ENCODE measurements around the gene NFX1. TPM values are rescaled to one million over a fixed set of nuclear protein-coding genes. Genes with fewer than 3 reads are reported as not detected.
"Not testable (repeated sequence)": the region's sequence is repeated elsewhere in the genome, so short reads cannot be mapped to it uniquely, and the experiment has no call there.

NFX1 gene
- total RNA-seq, 1 donor from 2014 or later, result 15.1 TPM

GRCh38 chr9:33401809-33402208 is 111.5 kb downstream of the NFX1 start:
- Histone ChIP-seq H3K4me1 (ENCODE audit: control insufficient read depth in 3 of 3, insufficient read depth in 3 of 3, low read length in 3 of 3) (peaks cover 6 to 38% (median 25%) of the 10 kb centered on the region in 3 donors), H3K4me3 (ENCODE audit: low read length in 3 of 3) (peak overlapping the region; percentile 46 to 77 (median 63)), H3K9ac (ENCODE audit: low read depth in 1 of 3, low read length in 3 of 3) (peak overlapping the region; percentile 57 to 87 (median 71)), H3K27ac (ENCODE audit: low read depth, low read length) (peak overlapping the region; percentile 68)
- not testable (repeated sequence) for H3K27me3 ChIP-seq (ENCODE audit: control insufficient read depth in 3 of 3, insufficient read depth in 3 of 3, low read length in 3 of 3); H3K36me3 ChIP-seq (ENCODE audit: control insufficient read depth in 3 of 3, insufficient read depth in 3 of 3, low read length in 3 of 3); H3K9me3 ChIP-seq (ENCODE audit: control insufficient read depth in 3 of 3, low read length in 3 of 3)

- H3K27ac ChIP-seq (ENCODE audit: low read depth, low read length), result peak within 1 kb of the TSS; percentile 68
- H3K27me3 ChIP-seq (ENCODE audit: control insufficient read depth in 3 of 3, insufficient read depth in 3 of 3, low read length in 3 of 3); H3K9me3 ChIP-seq (ENCODE audit: control insufficient read depth in 3 of 3, low read length in 3 of 3); H3K36me3 ChIP-seq (ENCODE audit: control insufficient read depth in 3 of 3, insufficient read depth in 3 of 3, low read length in 3 of 3): not testable (repeated sequence)
- H3K4me3 ChIP-seq (ENCODE audit: low read length in 3 of 3), result peak within 1 kb of the TSS; percentile 46 to 77 (median 63)
- peaks cover 6 to 38% (median 25%) of the 10 kb centered on the region in 3 donors for H3K4me1 ChIP-seq (ENCODE audit: control insufficient read depth in 3 of 3, insufficient read depth in 3 of 3, low read length in 3 of 3)
- H3K9ac ChIP-seq (ENCODE audit: low read depth in 1 of 3, low read length in 3 of 3), result peak within 1 kb of the TSS; percentile 57 to 87 (median 71)
These were observed 112.1 kb downstream of the NFX1 start, which contains the start of gene AQP7 for GRCh38 chr9:33402371-33402770. Gene AQP7 (minus strand): TSS chr9:33402568. CDS start chr9:33401262, 1,306 bp downstream.

- Histone ChIP-seq H3K4me3 (ENCODE audit: low read length in 3 of 3) (no peak overlapping the region), H3K27me3 (ENCODE audit: control insufficient read depth in 3 of 3, insufficient read depth in 3 of 3, low read length in 3 of 3) (no peaks in the 10 kb centered on the region), H3K9ac (ENCODE audit: low read depth in 1 of 3, low read length in 3 of 3) (peak overlapping the region in 1 of 3 donors; percentile 57), H3K27ac (ENCODE audit: low read depth, low read length) (no peak overlapping the region), H3K9me3 (ENCODE audit: control insufficient read depth in 3 of 3, low read length in 3 of 3) (no peaks in the 10 kb centered on the region), H3K36me3 (ENCODE audit: control insufficient read depth in 3 of 3, insufficient read depth in 3 of 3, low read length in 3 of 3) (peaks cover 0 to 2% (median 0%) of the 10 kb centered on the region in 3 donors), H3K4me1 (ENCODE audit: control insufficient read depth in 3 of 3, insufficient read depth in 3 of 3, low read length in 3 of 3) (peaks cover 6 to 33% (median 25%) of the 10 kb centered on the region in 3 donors)
These were observed 113.8 kb downstream of the NFX1 start for GRCh38 chr9:33403941-33404787.

- H3K27me3 ChIP-seq (ENCODE audit: control insufficient read depth in 3 of 3, insufficient read depth in 3 of 3, low read length in 3 of 3), result no peaks in the 10 kb centered on the region
- H3K4me3 ChIP-seq (ENCODE audit: low read length in 3 of 3), result no peak overlapping the region
- no peak overlapping the region for H3K27ac ChIP-seq (ENCODE audit: low read depth, low read length)
- peak overlapping the region in 1 of 3 donors; percentile 57 for H3K9ac ChIP-seq (ENCODE audit: low read depth in 1 of 3, low read length in 3 of 3)
- peaks cover 6 to 28% (median 21%) of the 10 kb centered on the region in 3 donors for H3K4me1 ChIP-seq (ENCODE audit: control insufficient read depth in 3 of 3, insufficient read depth in 3 of 3, low read length in 3 of 3)
- H3K9me3 ChIP-seq (ENCODE audit: control insufficient read depth in 3 of 3, low read length in 3 of 3), result no peaks in the 10 kb centered on the region
- no peaks in the 10 kb centered on the region for H3K36me3 ChIP-seq (ENCODE audit: control insufficient read depth in 3 of 3, insufficient read depth in 3 of 3, low read length in 3 of 3)
These were observed 114.6 kb downstream of the NFX1 start for GRCh38 chr9:33404788-33405362.

- Histone ChIP-seq H3K9ac (ENCODE audit: low read depth in 1 of 3, low read length in 3 of 3) (no peak overlapping the region), H3K27me3 (ENCODE audit: control insufficient read depth in 3 of 3, insufficient read depth in 3 of 3, low read length in 3 of 3) (no peaks in the 10 kb centered on the region), H3K36me3 (ENCODE audit: control insufficient read depth in 3 of 3, insufficient read depth in 3 of 3, low read length in 3 of 3) (no peaks in the 10 kb centered on the region), H3K27ac (ENCODE audit: low read depth, low read length) (no peak overlapping the region), H3K4me3 (ENCODE audit: low read length in 3 of 3) (no peak overlapping the region), H3K9me3 (ENCODE audit: control insufficient read depth in 3 of 3, low read length in 3 of 3) (no peaks in the 10 kb centered on the region), H3K4me1 (ENCODE audit: control insufficient read depth in 3 of 3, insufficient read depth in 3 of 3, low read length in 3 of 3) (peaks cover 6 to 22% (median 16%) of the 10 kb centered on the region in 3 donors)
These were observed 116.7 kb downstream of the NFX1 start for GRCh38 chr9:33407061-33407460.

- no peak overlapping the region for H3K27ac ChIP-seq (ENCODE audit: low read depth, low read length)
- H3K27me3 ChIP-seq (ENCODE audit: control insufficient read depth in 3 of 3, insufficient read depth in 3 of 3, low read length in 3 of 3), result no peaks in the 10 kb centered on the region
- H3K36me3 ChIP-seq (ENCODE audit: control insufficient read depth in 3 of 3, insufficient read depth in 3 of 3, low read length in 3 of 3), result no peaks in the 10 kb centered on the region
- peaks cover 3 to 16% (median 9%) of the 10 kb centered on the region in 3 donors for H3K4me1 ChIP-seq (ENCODE audit: control insufficient read depth in 3 of 3, insufficient read depth in 3 of 3, low read length in 3 of 3)
- H3K9ac ChIP-seq (ENCODE audit: low read depth in 1 of 3, low read length in 3 of 3), result no peak overlapping the region
- no peaks in the 10 kb centered on the region for H3K9me3 ChIP-seq (ENCODE audit: control insufficient read depth in 3 of 3, low read length in 3 of 3)
- H3K4me3 ChIP-seq (ENCODE audit: low read length in 3 of 3), result no peak overlapping the region
These were observed 117.8 kb downstream of the NFX1 start for GRCh38 chr9:33408087-33408486.

GRCh38 chr9:33414268-33414667 is 124.0 kb downstream of the NFX1 start:
- Histone ChIP-seq H3K27me3 (ENCODE audit: control insufficient read depth in 3 of 3, insufficient read depth in 3 of 3, low read length in 3 of 3) (peaks cover 0 to 7% (median 3%) of the 10 kb centered on the region in 3 donors), H3K9ac (ENCODE audit: low read depth in 1 of 3, low read length in 3 of 3) (no peak overlapping the region), H3K36me3 (ENCODE audit: control insufficient read depth in 3 of 3, insufficient read depth in 3 of 3, low read length in 3 of 3) (no peaks in the 10 kb centered on the region), H3K9me3 (ENCODE audit: control insufficient read depth in 3 of 3, low read length in 3 of 3) (no peaks in the 10 kb centered on the region), H3K27ac (ENCODE audit: low read depth, low read length) (no peak overlapping the region), H3K4me1 (ENCODE audit: control insufficient read depth in 3 of 3, insufficient read depth in 3 of 3, low read length in 3 of 3) (peaks cover 0 to 6% (median 5%) of the 10 kb centered on the region in 3 donors), H3K4me3 (ENCODE audit: low read length in 3 of 3) (no peak overlapping the region)

- H3K27me3 ChIP-seq (ENCODE audit: control insufficient read depth in 3 of 3, insufficient read depth in 3 of 3, low read length in 3 of 3), result peaks cover 0 to 9% (median 3%) of the 10 kb centered on the region in 3 donors
- H3K36me3 ChIP-seq (ENCODE audit: control insufficient read depth in 3 of 3, insufficient read depth in 3 of 3, low read length in 3 of 3), result no peaks in the 10 kb centered on the region
- no peak overlapping the region for H3K27ac ChIP-seq (ENCODE audit: low read depth, low read length)
- no peaks in the 10 kb centered on the region for H3K9me3 ChIP-seq (ENCODE audit: control insufficient read depth in 3 of 3, low read length in 3 of 3)
- H3K4me1 ChIP-seq (ENCODE audit: control insufficient read depth in 3 of 3, insufficient read depth in 3 of 3, low read length in 3 of 3), result peaks cover 0 to 6% (median 5%) of the 10 kb centered on the region in 3 donors
- H3K9ac ChIP-seq (ENCODE audit: low read depth in 1 of 3, low read length in 3 of 3), result no peak overlapping the region
- no peak overlapping the region for H3K4me3 ChIP-seq (ENCODE audit: low read length in 3 of 3)
These were observed 124.7 kb downstream of the NFX1 start for GRCh38 chr9:33414889-33415500.

GRCh38 chr9:33415501-33416038 is 125.3 kb downstream of the NFX1 start:
- Histone ChIP-seq H3K27ac (ENCODE audit: low read depth, low read length) (no peak overlapping the region), H3K9ac (ENCODE audit: low read depth in 1 of 3, low read length in 3 of 3) (peak overlapping the region in 1 of 3 donors; percentile 40)

More at GRCh38 chr9:33415501-33416038, 125.3 kb downstream of the NFX1 start:
- Histone ChIP-seq H3K9me3 (ENCODE audit: control insufficient read depth in 3 of 3, low read length in 3 of 3) (no peaks in the 10 kb centered on the region), H3K36me3 (ENCODE audit: control insufficient read depth in 3 of 3, insufficient read depth in 3 of 3, low read length in 3 of 3) (no peaks in the 10 kb centered on the region), H3K4me1 (ENCODE audit: control insufficient read depth in 3 of 3, insufficient read depth in 3 of 3, low read length in 3 of 3) (peaks cover 0 to 6% (median 5%) of the 10 kb centered on the region in 3 donors), H3K27me3 (ENCODE audit: control insufficient read depth in 3 of 3, insufficient read depth in 3 of 3, low read length in 3 of 3) (peaks cover 0 to 9% (median 3%) of the 10 kb centered on the region in 3 donors), H3K4me3 (ENCODE audit: low read length in 3 of 3) (no peak overlapping the region)
